ENCODE results near the gene NALCN.

NALCN gene

GRCh38 chr13:101416181-101417042 lies at the start of gene NALCN:
NALCN (minus strand) TSS chr13:101416508; CDS start chr13:101399126, 17,382 bp downstream.
- H3K4me3 ChIP-seq (replicated peaks; ENCODE audit: low read depth, low read length) = no peak within 1 kb of the TSS
- H3K36me3 ChIP-seq (ENCODE audit: control insufficient read depth, insufficient read depth, low read length) = no peaks in the 10 kb centered on the region
- TF ChIP-seq CTCF (IDR thresholded peaks at IDR 0.05; ENCODE audit: insufficient read depth, low read length, poor library complexity, severe bottlenecking) = no peak
- no peaks in the 10 kb centered on the region; the same call in none of the 2 replicates for H3K27me3 ChIP-seq (replicated peaks; ENCODE audit: control insufficient read depth, insufficient read depth, low read length)
- no peak for DNase-seq (ENCODE audit: extremely low read depth, insufficient read length)

- TF ChIP-seq CTCF (IDR thresholded peaks at IDR 0.05; ENCODE audit: insufficient read depth, low read length, poor library complexity, severe bottlenecking) = no peak
- no peaks in the 10 kb centered on the region for H3K36me3 ChIP-seq (ENCODE audit: control insufficient read depth, insufficient read depth, low read length)
- no peak overlapping the region for H3K4me3 ChIP-seq (replicated peaks; ENCODE audit: low read depth, low read length)
- no peaks in the 10 kb centered on the region for H3K27me3 ChIP-seq (replicated peaks; ENCODE audit: control insufficient read depth, insufficient read depth, low read length)
- no peak for DNase-seq (ENCODE audit: extremely low read depth, insufficient read length)
Observed at GRCh38 chr13:101465877-101466276, 49.6 kb upstream of the NALCN start.

GRCh38 chr13:101457176-101457575 lies 40.9 kb upstream of the NALCN start:
- no peaks in the 10 kb centered on the region for H3K27me3 ChIP-seq (replicated peaks; ENCODE audit: control insufficient read depth, insufficient read depth, low read length)
- H3K4me3 ChIP-seq (replicated peaks; ENCODE audit: low read depth, low read length) = no peak overlapping the region
- no peak for DNase-seq (ENCODE audit: extremely low read depth, insufficient read length)
- H3K36me3 ChIP-seq (ENCODE audit: control insufficient read depth, insufficient read depth, low read length) = no peaks in the 10 kb centered on the region
- no peak for TF ChIP-seq CTCF (IDR thresholded peaks at IDR 0.05; ENCODE audit: insufficient read depth, low read length, poor library complexity, severe bottlenecking)

GRCh38 chr13:101455863-101456262 lies 39.6 kb upstream of the NALCN start:
- Histone ChIP-seq H3K4me3 (replicated peaks; ENCODE audit: low read depth, low read length) (no peak overlapping the region), H3K27me3 (replicated peaks; ENCODE audit: control insufficient read depth, insufficient read depth, low read length) (no peaks in the 10 kb centered on the region), H3K36me3 (ENCODE audit: control insufficient read depth, insufficient read depth, low read length) (no peaks in the 10 kb centered on the region)
- TF ChIP-seq CTCF (IDR thresholded peaks at IDR 0.05; ENCODE audit: insufficient read depth, low read length, poor library complexity, severe bottlenecking) = no peak
- DNase-seq (ENCODE audit: extremely low read depth, insufficient read length) = no peak

GRCh38 chr13:101454767-101455166 lies 38.5 kb upstream of the NALCN start:
- DNase-seq (ENCODE audit: extremely low read depth, insufficient read length) = no peak
- no peak overlapping the region for H3K4me3 ChIP-seq (replicated peaks; ENCODE audit: low read depth, low read length)
- no peaks in the 10 kb centered on the region for H3K27me3 ChIP-seq (replicated peaks; ENCODE audit: control insufficient read depth, insufficient read depth, low read length)
- H3K36me3 ChIP-seq (ENCODE audit: control insufficient read depth, insufficient read depth, low read length) = no peaks in the 10 kb centered on the region
- TF ChIP-seq CTCF (IDR thresholded peaks at IDR 0.05; ENCODE audit: insufficient read depth, low read length, poor library complexity, severe bottlenecking) = no peak
